Mesenchymal stem cell (in vitro differentiated cells and primary cell): Measurements from ENCODE around the gene PITPNC1.

ENCODE experiments used
- DNase-seq: peaks from one replicate; pipeline ENCODE4 v3.0.0-alpha.2; 2013
- H2AFZ ChIP-seq: one replicate; pipeline ENCODE4 v1.6.1; 2013; ENCODE audit warnings: low read depth, mild to moderate bottlenecking, control low read depth, inconsistent platforms, low read length, moderate library complexity
- H2AK5ac ChIP-seq: 2 replicates; pipeline ENCODE4 v1.6.1; 2013; ENCODE audit warnings: low read length, moderate library complexity, mild to moderate bottlenecking, inconsistent platforms; ENCODE audit not compliant: severe bottlenecking
- H2BK120ac ChIP-seq: one replicate; pipeline ENCODE4 v1.6.1; 2013; ENCODE audit warnings: low read depth, mild to moderate bottlenecking, inconsistent platforms, low read length, moderate library complexity
- H2BK12ac ChIP-seq, 2 experiments: one replicate each; pipeline ENCODE4 v1.6.1; 2013; ENCODE audit warnings: inconsistent platforms in 2 of 2, low read length in 2 of 2, mild to moderate bottlenecking in 2 of 2, moderate library complexity in 2 of 2, control low read depth in 1 of 2
- H2BK15ac ChIP-seq: one replicate; pipeline ENCODE4 v1.6.1; 2013; ENCODE audit warnings: mild to moderate bottlenecking, low read depth, inconsistent platforms; ENCODE audit not compliant: poor library complexity, severe bottlenecking
- H2BK5ac ChIP-seq: 2 replicates; pipeline ENCODE4 v1.6.1; 2013; ENCODE audit warnings: low read depth, mild to moderate bottlenecking, low read length, control low read depth, inconsistent platforms; ENCODE audit not compliant: poor library complexity, severe bottlenecking
- H3K14ac ChIP-seq, 2 experiments: one replicate each; pipeline ENCODE4 v1.6.1; 2013; ENCODE audit warnings: inconsistent platforms in 2 of 2, low read length in 2 of 2, control low read depth in 1 of 2, mild to moderate bottlenecking in 1 of 2, moderate library complexity in 1 of 2
- H3K18ac ChIP-seq, 2 experiments: one replicate each; pipeline ENCODE4 v1.6.1; 2013; ENCODE audit warnings: inconsistent platforms in 2 of 2, low read length in 2 of 2, control low read depth in 1 of 2, low read depth in 1 of 2, mild to moderate bottlenecking in 1 of 2
- H3K23ac ChIP-seq, 2 experiments: one replicate each; pipeline ENCODE4 v1.6.1; 2013; ENCODE audit warnings: inconsistent platforms in 2 of 2, low read length in 2 of 2, mild to moderate bottlenecking in 2 of 2, moderate library complexity in 2 of 2, control low read depth in 1 of 2
- H3K27ac ChIP-seq: 2 replicates; pipeline ENCODE4 v1.5.1; 2013; ENCODE audit warnings: mild to moderate bottlenecking, moderate library complexity, low read length, control low read depth, inconsistent platforms; ENCODE audit not compliant: poor library complexity, severe bottlenecking
- H3K27me3 ChIP-seq, 2 experiments: 2 replicates each; pipeline versions ENCODE4 v1.6.1 to v1.7.0; 2013; ENCODE audit warnings: low read length in 2 of 2, mild to moderate bottlenecking in 2 of 2, moderate library complexity in 2 of 2, control low read depth in 1 of 2, inconsistent platforms in 1 of 2; ENCODE audit not compliant: control insufficient read depth in 1 of 2, insufficient read depth in 1 of 2
- H3K36me3 ChIP-seq, 2 experiments: 2 replicates each; pipeline versions ENCODE4 v1.6.1 to v1.7.0; 2013; ENCODE audit warnings: low read length in 2 of 2, control low read depth in 1 of 2, inconsistent platforms in 1 of 2, low read depth in 1 of 2, mild to moderate bottlenecking in 1 of 2; ENCODE audit not compliant: insufficient read depth in 2 of 2, control insufficient read depth in 1 of 2
- H3K4ac ChIP-seq, 2 experiments: one replicate each; pipeline ENCODE4 v1.6.1; 2013; ENCODE audit warnings: inconsistent platforms in 2 of 2, low read length in 2 of 2, mild to moderate bottlenecking in 2 of 2, moderate library complexity in 2 of 2, control low read depth in 1 of 2, low read depth in 1 of 2
- H3K4me1 ChIP-seq: 2 replicates; pipeline ENCODE4 v1.6.1; 2013; ENCODE audit warnings: low read depth, low read length, control low read depth; ENCODE audit not compliant: control insufficient read depth, insufficient read depth
- H3K4me2 ChIP-seq: 2 replicates; pipeline ENCODE4 v1.6.1; 2013; ENCODE audit warnings: low read length, mild to moderate bottlenecking, inconsistent platforms; ENCODE audit not compliant: poor library complexity, severe bottlenecking
- H3K4me3 ChIP-seq, 2 experiments: 2 replicates each; pipeline versions ENCODE4 v1.5.1 to v1.7.0; 2013; ENCODE audit warnings: low read length in 2 of 2, mild to moderate bottlenecking in 2 of 2, control low read depth in 1 of 2, low read depth in 1 of 2; ENCODE audit not compliant: insufficient read depth in 1 of 2
- H3K79me1 ChIP-seq: replicated peaks from 2 replicates; pipeline ENCODE4 v1.6.1; 2013; ENCODE audit warnings: mild to moderate bottlenecking, control low read depth, low read length, inconsistent platforms; ENCODE audit not compliant: poor library complexity, severe bottlenecking
- H3K9ac ChIP-seq: 2 replicates; pipeline ENCODE4 v1.7.0; 2013; ENCODE audit warnings: mild to moderate bottlenecking, low read length, moderate library complexity
- H3K9me3 ChIP-seq: 2 replicates; pipeline ENCODE4 v1.7.0; 2013; ENCODE audit warnings: mild to moderate bottlenecking, low read length; ENCODE audit not compliant: control insufficient read depth
- H4K8ac ChIP-seq: one replicate; pipeline ENCODE4 v1.6.1; 2013; ENCODE audit warnings: inconsistent platforms, mild to moderate bottlenecking, low read length, moderate library complexity
- H4K91ac ChIP-seq: one replicate; pipeline ENCODE4 v1.6.1; 2013; ENCODE audit warnings: mild to moderate bottlenecking, low read length, inconsistent platforms
- WGBS: methylation state at CpG from one replicate; pipeline ENCODE4 v1.1.7; 2013; ENCODE audit warnings: mixed read lengths; 5-methylcytosine and 5-hydroxymethylcytosine counted together

PITPNC1 gene

GRCh38 chr17:67615011-67615561, 238.0 kb downstream of the PITPNC1 start:
- Histone ChIP-seq H3K4me2 (no peak overlapping the region), H2AK5ac (no peak overlapping the region), H2AFZ (no peak overlapping the region), H3K36me3 (no peaks in the 10 kb centered on the region), H3K79me1 (no peaks in the 10 kb centered on the region), H3K9me3 (no peaks in the 10 kb centered on the region), H3K4me1 (no peaks in the 10 kb centered on the region), H3K27me3 (no peaks in the 10 kb centered on the region), H3K23ac (no peak overlapping the region), H2BK5ac (no peak overlapping the region), H3K27ac (no peak overlapping the region), H2BK12ac (no peak overlapping the region), H2BK120ac (no peak overlapping the region), H3K4me3 (no peak overlapping the region), H2BK15ac (no peak overlapping the region), H4K8ac (no peak overlapping the region), H3K9ac (no peak overlapping the region), H3K18ac (no peak overlapping the region), H3K4ac (no peak overlapping the region), H4K91ac (no peak overlapping the region), H3K14ac (no peak overlapping the region)
- no peak for DNase-seq
- 94% methylated on average over 13 of the region's 13 CpGs for WGBS

GRCh38 chr17:67615736-67616135, 238.7 kb downstream of the PITPNC1 start:
- WGBS, result 96% methylated on average over 7 of the region's 7 CpGs
- H3K4me2 ChIP-seq, result no peak overlapping the region

GRCh38 chr17:67617304-67617899, 240.3 kb downstream of the PITPNC1 start:
- no peak overlapping the region for H3K4me2 ChIP-seq
- H2BK5ac ChIP-seq, result no peak overlapping the region
- H2AK5ac ChIP-seq, result no peak overlapping the region
- H3K14ac ChIP-seq, result no peak overlapping the region
- no peak overlapping the region for H3K4me3 ChIP-seq
- no peaks in the 10 kb centered on the region for H3K9me3 ChIP-seq
- no peaks in the 10 kb centered on the region for H3K4me1 ChIP-seq
- WGBS, result 69% methylated on average over 4 of the region's 4 CpGs
- no peak overlapping the region for H2BK12ac ChIP-seq
- no peak overlapping the region for H3K9ac ChIP-seq
- no peaks in the 10 kb centered on the region for H3K79me1 ChIP-seq
- no peak overlapping the region for H2BK15ac ChIP-seq
- no peak overlapping the region for H4K8ac ChIP-seq
- H3K18ac ChIP-seq, result no peak overlapping the region
- H3K23ac ChIP-seq, result no peak overlapping the region
- no peak overlapping the region for H2BK120ac ChIP-seq
- H2AFZ ChIP-seq, result no peak overlapping the region
- no peaks in the 10 kb centered on the region for H3K36me3 ChIP-seq
- H3K27me3 ChIP-seq, result no peaks in the 10 kb centered on the region
- no peak for DNase-seq
- H3K4ac ChIP-seq, result no peak overlapping the region
- H4K91ac ChIP-seq, result no peak overlapping the region
- no peak overlapping the region for H3K27ac ChIP-seq

More at GRCh38 chr17:67615736-67616135, 238.7 kb downstream of the PITPNC1 start:
- Histone ChIP-seq H2BK5ac (no peak overlapping the region), H3K14ac (no peak overlapping the region), H3K9me3 (no peaks in the 10 kb centered on the region), H3K4me1 (no peaks in the 10 kb centered on the region), H4K91ac (no peak overlapping the region), H3K27me3 (no peaks in the 10 kb centered on the region), H3K18ac (no peak overlapping the region), H3K4me3 (no peak overlapping the region), H3K9ac (no peak overlapping the region), H3K27ac (no peak overlapping the region), H2BK15ac (no peak overlapping the region), H2AK5ac (no peak overlapping the region), H3K36me3 (no peaks in the 10 kb centered on the region), H3K79me1 (no peaks in the 10 kb centered on the region), H2AFZ (no peak overlapping the region), H3K23ac (no peak overlapping the region), H4K8ac (no peak overlapping the region), H3K4ac (no peak overlapping the region), H2BK120ac (no peak overlapping the region), H2BK12ac (no peak overlapping the region)
- no peak for DNase-seq

- WGBS, result 96% methylated on average over 9 of the region's 9 CpGs
- no peaks in the 10 kb centered on the region for H3K4me1 ChIP-seq
- H4K8ac ChIP-seq, result no peak overlapping the region
- no peak for DNase-seq
- no peak overlapping the region for H2AFZ ChIP-seq
- H2BK120ac ChIP-seq, result no peak overlapping the region
- no peak overlapping the region for H3K23ac ChIP-seq
- no peak overlapping the region for H3K18ac ChIP-seq
- no peaks in the 10 kb centered on the region for H3K9me3 ChIP-seq
- no peak overlapping the region for H2AK5ac ChIP-seq
- no peaks in the 10 kb centered on the region for H3K79me1 ChIP-seq
- no peak overlapping the region for H2BK12ac ChIP-seq
- no peak overlapping the region for H3K4ac ChIP-seq
- H3K27ac ChIP-seq, result no peak overlapping the region
- H3K27me3 ChIP-seq, result no peaks in the 10 kb centered on the region
- H3K4me3 ChIP-seq, result no peak overlapping the region
- no peak overlapping the region for H3K4me2 ChIP-seq
- H3K14ac ChIP-seq, result no peak overlapping the region
- no peak overlapping the region for H2BK15ac ChIP-seq
- H2BK5ac ChIP-seq, result no peak overlapping the region
- no peak overlapping the region for H3K9ac ChIP-seq
- no peaks in the 10 kb centered on the region for H3K36me3 ChIP-seq
- no peak overlapping the region for H4K91ac ChIP-seq
Observed at GRCh38 chr17:67619555-67619954, 242.5 kb downstream of the PITPNC1 start.
